GM12801 (cell line): ENCODE results near the gene TMPRSS3.

Experiments
- TF ChIP-seq, protein P1 (sequence below): IDR thresholded peaks from one replicate; pipeline ENCODE4 v1.5.1; 2011; ENCODE audit warnings: control low read depth; ENCODE audit not compliant: insufficient read length; ENCODE audit errors: extremely low read depth

The TMPRSS3 gene

DNA sequence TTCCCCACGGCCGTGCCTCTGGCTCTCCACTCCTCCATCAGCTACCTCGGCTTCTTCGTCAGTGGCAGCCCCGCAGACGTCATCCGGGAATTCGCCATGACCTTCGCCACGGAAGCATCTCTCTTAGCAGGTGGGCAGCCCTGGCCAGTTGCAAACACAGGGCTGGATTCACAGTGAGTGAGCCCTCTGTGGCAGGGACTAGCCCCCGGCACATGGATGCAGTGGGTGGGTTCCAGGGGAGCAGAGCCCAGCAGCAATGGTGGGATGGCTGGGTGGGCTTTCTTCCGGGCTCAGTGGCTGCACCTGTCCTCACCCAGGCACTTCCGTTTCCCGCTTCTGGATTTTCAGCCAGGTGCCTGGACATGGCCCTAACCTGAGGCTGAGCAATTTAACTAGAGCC lies 17.2 kb upstream of the TMPRSS3 start:
- TF ChIP-seq, protein P1, sequence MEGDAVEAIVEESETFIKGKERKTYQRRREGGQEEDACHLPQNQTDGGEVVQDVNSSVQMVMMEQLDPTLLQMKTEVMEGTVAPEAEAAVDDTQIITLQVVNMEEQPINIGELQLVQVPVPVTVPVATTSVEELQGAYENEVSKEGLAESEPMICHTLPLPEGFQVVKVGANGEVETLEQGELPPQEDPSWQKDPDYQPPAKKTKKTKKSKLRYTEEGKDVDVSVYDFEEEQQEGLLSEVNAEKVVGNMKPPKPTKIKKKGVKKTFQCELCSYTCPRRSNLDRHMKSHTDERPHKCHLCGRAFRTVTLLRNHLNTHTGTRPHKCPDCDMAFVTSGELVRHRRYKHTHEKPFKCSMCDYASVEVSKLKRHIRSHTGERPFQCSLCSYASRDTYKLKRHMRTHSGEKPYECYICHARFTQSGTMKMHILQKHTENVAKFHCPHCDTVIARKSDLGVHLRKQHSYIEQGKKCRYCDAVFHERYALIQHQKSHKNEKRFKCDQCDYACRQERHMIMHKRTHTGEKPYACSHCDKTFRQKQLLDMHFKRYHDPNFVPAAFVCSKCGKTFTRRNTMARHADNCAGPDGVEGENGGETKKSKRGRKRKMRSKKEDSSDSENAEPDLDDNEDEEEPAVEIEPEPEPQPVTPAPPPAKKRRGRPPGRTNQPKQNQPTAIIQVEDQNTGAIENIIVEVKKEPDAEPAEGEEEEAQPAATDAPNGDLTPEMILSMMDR, result no peak

DNA sequence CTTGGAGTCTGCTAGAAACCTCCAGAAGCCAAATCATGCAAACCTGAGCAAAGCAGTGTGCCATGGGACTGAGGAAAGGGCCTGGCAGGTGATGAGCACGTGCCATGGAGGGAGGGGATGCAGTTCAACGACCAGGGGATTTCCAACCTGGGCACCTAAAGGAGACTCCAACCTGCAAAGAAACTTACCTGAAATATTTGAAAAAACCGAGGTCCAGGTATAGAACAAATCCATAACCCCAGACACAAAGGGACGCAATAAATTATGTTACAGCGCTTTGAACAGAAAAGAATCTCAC lies 16.7 kb upstream of the TMPRSS3 start:
- TF ChIP-seq, protein P1, result no peak

- TF ChIP-seq, protein P1, result no peak
Observed at GRCh38 chr21:42411891-42412635, 16.2 kb upstream of the TMPRSS3 start.

GRCh38 chr21:42411197-42411869 lies 15.5 kb upstream of the TMPRSS3 start:
- TF ChIP-seq, protein P1, result no peak

DNA sequence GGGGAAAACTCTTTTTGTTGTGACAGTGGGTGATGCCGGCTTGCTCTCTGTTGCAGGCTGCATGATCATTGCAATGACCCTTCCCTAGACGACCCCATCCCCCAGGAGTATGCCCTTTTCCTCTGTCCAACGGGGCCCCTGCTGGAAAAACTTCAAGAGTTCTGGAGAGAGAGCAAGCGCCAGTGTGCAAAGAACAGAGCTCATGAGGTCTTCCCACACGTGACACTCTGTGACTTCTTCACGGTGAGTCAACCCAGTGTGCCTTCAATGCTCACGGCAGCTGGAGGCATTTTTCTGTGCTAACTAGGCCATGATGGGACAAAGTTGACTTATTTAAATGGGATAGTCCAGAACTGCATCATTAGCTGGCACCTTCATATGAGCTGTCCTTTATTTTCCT lies 13.5 kb upstream of the TMPRSS3 start:
- TF ChIP-seq, protein P1, result no peak

GRCh38 chr21:42407476-42407875 lies 11.6 kb upstream of the TMPRSS3 start:
- TF ChIP-seq, protein P1, result no peak

DNA sequence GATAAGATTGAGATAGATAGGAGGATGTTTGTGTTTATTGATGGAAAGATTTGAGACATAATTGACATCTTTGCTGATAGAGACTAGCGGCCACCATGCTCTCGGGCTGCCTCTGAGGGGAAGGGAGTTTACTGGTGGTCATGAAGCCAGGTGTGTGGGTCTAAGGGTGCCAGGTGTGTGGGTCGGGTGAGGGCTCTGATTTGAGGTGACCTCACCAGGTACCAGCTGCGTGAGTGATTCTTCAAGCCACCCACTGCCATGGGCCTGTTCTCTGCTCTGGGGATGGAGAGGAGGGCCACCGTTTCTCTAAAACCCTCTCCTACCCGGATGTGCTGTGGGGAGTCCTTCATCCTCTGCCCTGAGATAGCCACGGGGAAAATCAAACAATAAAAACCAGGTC lies 11.0 kb upstream of the TMPRSS3 start:
- TF ChIP-seq, protein P1, result no peak
